ENCODE data around the gene FGFBP2. TPM values are rescaled to one million over a fixed set of nuclear protein-coding genes. Genes with fewer than 3 reads are reported as not detected.

FGFBP2 gene, protein sequence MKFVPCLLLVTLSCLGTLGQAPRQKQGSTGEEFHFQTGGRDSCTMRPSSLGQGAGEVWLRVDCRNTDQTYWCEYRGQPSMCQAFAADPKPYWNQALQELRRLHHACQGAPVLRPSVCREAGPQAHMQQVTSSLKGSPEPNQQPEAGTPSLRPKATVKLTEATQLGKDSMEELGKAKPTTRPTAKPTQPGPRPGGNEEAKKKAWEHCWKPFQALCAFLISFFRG
- not detected in 2 replicates for total RNA-seq (2014; rRNA removed; shearing (Covaris generic))
- polyA plus RNA-seq (2015; cell fraction: cytosol; rRNA removed), result not detected in 2 replicates
- not detected in 2 replicates for polyA plus RNA-seq (2015; cell fraction: nucleus; rRNA removed)

DNA sequence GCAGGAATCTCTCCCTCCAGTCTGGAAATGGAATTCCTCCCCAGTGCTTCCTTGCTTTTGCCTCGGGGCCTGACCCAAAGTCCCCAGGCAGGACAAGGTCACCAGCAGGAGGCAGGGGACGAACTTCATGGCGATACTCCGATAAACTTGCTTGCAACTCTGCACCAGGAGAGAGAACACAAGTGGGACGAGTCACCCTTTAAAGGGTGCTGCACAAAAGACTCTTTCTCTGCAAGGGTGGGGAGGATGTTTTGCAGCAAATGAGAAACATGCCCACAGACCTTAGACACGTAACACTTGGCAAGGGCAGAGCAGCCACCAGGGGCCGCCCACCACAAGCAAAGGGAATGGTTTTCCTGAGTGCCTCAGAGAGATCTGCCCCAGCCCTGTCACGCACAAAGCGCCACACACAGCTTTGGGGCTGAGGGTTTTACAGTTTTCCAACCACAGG is at the start of gene FGFBP2:
Gene FGFBP2, minus strand, starts transcription at position 175 of the 451 bp plus-strand sequence. Its CDS starts 46 bp downstream, at position 129.
- DNase-seq (ENCODE audit: low read depth), result peak; percentile 54

DNA sequence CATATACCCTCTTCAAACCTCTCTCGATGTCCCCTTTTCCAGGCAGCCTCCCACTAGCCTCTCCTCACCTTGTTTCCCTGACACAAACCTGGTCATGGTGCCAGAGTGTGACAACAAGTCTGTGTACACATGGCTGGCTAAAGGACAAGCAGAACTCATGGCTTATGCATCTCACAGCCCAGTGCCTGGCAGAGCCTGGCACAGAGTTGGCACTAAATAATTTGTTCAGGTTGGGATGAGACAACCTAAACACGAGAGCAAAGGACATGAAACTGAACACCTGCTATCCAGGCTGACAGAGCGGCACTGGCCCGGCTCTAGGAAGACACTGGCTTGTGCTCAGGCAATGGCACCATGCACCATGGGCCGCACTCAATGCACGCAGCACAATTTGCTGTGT is 48.2 kb upstream of the FGFBP2 start:
- DNase-seq (ENCODE audit: low read depth), result no peak

DNA sequence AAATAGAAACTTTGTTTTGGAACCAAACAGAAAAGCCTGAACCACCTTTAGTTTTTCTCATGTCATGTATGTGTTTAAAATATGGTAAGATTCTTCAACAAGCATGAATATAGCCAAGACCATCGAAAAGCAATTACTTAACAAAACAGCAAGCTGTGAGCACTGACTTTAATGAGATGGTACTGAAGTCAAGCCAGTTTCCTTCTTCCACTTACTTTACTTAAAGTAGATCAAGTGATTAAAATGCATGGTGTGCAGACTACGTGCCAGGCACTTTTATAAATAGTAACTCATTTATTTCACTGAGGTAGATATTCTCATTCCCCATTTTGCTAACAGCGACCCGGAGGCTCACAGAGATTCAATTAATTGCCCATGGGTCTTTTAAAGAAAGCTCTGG is 46.2 kb upstream of the FGFBP2 start:
- no peak for DNase-seq (ENCODE audit: low read depth)

DNA sequence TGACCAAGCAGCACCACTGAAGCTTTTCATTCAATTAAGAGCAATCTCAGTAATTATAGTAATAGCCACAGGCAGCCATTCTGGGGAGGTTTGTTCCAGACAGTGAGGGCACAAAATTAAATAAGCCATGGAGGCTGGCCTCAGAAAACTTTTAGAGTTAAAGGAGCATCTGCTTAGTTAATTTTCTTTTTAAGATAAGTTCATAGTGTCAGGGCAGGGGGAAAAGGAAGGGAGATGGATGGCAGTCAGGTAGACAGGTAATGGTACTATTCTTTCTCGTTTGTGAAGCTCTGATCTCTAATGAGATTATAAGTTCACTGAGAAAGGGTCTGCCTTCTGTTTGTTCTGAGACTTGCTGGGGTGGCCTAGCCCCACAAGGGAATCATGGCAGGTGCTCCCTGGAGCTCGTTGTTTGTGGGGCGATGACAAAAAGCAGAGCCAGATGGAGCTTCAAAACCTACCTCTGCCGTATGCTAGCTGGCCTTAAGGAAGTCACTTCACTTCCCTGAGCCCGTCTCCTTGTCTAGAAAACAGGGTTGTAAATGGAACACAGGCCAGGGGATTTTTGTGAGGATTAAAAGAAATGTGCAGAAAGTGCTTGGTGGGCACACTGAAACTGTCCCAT is 44.6 kb upstream of the FGFBP2 start:
- DNase-seq (ENCODE audit: low read depth), result no peak

DNA sequence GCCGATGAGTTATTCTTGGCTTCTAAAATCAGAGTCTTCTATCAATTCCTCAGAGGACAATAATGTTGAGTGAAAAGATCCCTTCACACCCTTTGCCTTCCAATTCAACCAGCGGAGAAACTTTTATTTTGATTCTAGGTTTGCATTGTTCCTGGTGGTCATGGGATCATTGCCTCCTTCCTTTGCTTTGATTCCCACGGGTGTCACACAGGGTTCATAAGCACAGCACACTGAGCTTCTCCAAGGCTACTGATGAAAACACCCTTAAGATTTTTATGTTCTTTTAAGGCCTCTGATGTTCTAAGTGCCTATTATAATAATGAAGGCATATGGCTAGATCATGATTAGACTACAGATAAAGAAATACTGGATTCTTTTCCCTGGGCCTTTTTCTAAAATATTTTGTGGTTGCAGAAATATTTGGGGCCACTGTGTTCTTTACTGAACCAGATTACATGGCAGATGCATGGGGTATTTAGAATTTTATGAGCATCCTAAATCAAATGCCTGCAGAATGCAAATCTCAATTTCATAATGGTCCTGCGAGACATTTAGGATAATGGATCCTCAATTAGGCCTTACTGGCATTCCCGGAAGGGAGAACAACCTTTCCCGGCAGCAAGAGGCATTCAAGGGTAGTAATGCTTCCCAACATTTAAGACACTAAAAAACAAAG is 43.9 kb upstream of the FGFBP2 start:
- no peak for DNase-seq (ENCODE audit: low read depth)

DNA sequence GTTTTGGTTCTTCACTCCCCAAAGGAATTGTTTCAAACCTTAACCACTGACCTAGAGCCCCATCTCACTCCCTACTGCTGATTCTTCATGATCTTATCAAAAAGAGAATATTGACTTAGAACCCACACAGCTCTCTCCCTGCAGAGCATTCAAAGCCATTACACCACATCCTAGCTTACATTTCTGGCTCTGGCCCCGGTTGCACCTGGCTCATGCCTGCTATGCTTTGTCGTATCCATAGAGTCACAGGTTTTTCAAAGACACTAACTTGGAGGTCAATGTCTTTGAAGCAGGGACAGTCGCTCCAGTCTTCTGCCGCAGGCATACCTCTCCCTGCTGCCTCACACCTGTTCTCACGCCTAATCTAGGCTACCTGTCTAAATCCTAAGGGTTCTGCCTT is 42.7 kb upstream of the FGFBP2 start:
- DNase-seq (ENCODE audit: low read depth), result no peak

DNA sequence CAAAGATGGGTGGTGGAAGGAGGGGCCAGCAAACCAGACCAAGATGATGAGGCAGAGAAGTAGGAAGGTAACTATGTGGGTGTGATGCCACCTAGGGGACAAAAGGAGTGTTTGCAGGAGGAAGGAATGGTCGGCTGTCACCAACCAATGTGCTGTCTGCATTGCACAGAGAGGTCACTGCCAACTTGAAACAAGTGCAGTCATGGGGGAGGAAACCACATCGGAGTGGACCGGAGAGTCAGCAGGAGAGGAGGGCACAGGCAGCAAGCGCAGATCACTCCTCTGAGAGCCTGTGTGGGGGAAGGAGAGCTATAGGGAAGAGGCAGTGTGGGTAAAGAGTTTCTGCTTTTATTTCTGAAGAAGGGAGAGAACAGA is 38.5 kb upstream of the FGFBP2 start:
- DNase-seq (ENCODE audit: low read depth), result peak; percentile 84

DNA sequence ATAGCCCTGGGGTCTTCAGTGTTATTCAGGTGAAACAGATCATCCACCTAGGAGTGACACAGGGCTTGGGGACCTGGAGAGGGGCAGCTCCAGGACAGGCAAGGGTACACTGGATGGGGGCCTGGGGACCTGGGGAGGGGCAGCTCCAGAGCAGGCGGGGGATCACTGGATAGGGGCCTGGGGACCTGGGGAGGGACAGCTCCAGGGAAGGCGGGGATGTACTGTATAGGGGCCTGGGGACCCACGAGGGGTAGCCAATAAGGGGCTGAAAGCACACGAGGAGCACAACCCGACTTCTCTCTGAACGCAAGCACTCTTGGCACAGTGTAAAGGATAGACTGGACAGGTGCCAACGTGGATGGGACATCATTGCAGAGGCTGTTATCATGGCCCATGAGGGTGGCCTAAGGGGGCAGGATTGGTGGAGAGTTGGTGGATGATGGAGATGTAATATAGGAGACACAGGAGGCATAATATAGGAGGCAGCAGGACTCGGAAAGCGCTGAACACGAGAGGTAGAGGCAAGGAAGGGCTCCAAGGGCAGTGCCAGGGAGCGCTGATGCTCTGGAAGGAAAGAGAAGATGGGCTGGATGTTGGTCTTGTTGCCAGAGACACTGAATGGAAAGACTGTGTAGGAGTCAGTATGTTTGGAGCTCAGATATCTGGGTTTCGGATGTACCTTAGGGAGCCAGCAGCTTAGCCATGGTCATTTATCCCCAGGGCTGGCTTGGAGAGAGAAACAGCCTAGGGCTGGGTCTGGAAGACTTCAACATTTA is 37.9 kb upstream of the FGFBP2 start:
- no peak for DNase-seq (ENCODE audit: low read depth)

DNA sequence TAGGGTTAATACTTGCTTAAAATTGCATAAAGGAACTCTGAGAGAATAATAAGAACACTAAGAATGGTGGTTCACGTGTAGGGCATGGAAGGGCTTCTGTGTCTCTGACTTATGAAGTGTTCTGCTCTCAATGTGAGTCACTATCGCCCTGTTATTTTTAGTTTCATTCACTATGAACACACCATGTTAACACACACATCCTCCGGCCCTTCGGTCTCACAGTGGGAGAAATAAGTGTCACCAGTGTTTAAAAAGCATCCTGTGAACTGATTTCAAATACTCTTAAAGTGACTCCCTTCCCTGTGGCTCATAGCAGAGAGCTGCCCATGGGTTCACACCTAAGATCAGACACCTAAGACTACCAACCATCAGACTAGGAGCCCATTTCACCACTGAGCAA is 33.8 kb upstream of the FGFBP2 start:
- DNase-seq (ENCODE audit: low read depth), result peak; percentile 28

DNA sequence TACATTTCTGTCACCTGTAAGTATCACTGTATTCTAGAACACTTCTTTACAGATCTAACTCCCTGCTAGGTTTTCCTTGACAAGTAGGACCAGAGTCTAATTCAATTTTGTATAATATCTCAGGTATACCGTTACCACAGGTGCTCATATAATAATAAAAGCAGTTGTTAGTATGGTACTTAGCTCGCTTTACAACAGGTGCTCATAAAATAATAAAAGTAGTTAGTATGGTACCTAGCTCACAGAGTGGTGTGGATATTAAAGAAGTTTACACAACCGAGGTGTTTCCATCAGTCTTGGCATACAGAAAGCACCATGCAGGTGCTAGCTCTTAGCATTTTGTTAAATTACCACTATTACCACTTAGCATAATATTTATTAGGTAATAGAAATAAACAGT is 32.9 kb upstream of the FGFBP2 start:
- no peak for DNase-seq (ENCODE audit: low read depth)

DNA sequence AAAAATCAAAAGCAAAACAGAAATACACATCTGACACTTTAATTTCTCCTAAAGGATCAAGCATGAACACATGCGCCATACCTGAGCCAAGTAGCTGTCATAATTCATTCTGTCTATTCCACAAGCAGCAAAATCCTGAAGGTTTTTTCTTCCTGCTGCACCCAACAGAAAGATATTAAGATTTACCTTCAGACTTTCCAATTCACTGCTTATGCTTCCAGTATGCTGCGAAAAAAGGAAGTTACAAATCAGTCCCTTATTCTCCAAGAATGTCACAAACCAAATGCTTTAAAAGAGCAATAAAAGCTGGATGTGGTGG is 29.2 kb upstream of the FGFBP2 start:
- DNase-seq (ENCODE audit: low read depth), result no peak

DNA sequence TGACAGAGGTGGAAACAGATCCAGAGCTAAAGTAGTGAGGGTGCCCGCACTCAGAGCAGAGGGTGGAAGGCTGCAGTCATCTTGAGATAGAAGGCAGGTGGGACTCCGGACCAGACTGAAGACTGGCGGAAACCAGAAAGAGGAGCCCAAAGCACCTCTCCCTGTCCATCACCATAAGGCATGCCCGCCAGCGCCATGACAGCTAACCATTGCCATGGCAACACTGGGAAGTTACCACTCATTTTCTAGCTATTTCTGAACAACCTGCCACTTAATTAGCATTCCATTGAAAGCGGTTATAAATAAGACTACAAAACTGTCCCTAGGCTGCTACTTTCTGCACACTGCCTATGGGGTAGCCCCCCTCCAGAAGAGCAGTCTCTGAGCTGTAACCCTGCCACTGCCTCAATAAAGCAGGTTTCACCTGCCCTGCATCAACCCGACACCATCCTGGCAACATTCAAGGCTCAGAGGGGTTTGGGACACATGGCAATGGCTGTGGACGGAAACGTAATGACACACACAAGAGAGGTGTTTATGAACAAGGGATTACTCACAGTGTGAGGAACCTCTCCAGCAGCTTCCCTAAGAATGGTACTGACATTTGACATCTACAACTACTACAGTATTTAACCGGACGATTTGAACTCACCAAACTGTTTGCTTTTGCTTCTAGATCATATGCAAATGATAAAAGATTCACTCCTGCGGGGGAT is 27.8 kb upstream of the FGFBP2 start:
- DNase-seq (ENCODE audit: low read depth), result peak; percentile 32

DNA sequence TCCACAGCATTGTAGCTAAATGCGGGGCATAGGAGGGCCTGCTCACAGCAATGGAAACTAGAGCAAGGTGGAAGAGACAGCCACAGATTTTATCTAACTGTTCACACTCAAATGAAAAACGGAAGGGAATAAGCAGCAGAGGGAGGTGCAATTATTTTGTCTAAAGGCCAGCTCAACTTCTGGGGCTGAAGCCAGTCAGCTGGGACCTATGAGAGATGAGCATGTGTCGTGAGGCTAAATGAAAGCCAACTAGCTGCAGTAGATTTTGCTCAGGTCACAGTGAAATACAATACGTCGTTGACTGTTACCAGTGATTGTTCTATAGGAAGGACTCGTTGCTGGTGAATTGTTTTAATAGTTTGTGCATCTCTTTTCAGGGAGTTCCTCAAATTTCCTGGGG is 26.4 kb upstream of the FGFBP2 start:
- no peak for DNase-seq (ENCODE audit: low read depth)

DNA sequence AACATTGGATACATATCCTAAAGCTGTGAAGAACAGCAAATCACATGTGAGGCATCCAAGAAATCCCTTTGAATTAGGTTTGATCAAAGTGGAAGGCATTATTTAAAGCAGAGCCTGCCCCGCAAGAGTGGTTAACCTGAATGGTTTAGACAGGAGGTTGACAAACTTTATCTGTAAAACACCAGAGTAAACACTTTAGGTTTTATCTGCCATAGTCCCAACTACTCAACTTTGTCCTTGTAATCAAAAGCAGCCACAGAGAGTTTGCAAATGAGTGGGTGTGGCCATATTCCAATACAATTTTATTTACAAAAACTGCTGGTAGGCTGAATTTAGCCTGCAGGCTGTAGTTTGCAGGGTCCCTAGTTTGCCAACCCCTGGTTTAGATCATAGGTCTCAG is 25.2 kb upstream of the FGFBP2 start:
- DNase-seq (ENCODE audit: low read depth), result no peak

DNA sequence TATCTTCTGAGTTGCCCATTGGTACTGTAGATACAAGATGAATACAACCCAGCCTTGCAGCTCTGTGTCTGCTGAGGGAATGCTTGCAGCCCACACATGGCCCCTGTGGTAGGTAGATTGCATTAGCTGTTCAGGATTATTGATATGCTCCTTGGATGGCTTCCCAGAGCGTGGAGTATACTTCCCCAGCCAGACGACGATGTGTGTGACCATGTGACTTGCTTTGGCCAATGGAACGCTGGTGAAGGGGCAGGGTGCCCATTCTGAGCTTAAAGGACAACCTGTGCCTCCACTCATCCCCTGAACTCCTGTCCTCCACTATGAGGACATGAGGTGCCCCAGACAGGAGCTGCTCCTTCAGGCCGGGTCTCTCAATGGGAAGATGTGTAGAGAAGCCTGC is 23.9 kb upstream of the FGFBP2 start:
- DNase-seq (ENCODE audit: low read depth), result no peak

DNA sequence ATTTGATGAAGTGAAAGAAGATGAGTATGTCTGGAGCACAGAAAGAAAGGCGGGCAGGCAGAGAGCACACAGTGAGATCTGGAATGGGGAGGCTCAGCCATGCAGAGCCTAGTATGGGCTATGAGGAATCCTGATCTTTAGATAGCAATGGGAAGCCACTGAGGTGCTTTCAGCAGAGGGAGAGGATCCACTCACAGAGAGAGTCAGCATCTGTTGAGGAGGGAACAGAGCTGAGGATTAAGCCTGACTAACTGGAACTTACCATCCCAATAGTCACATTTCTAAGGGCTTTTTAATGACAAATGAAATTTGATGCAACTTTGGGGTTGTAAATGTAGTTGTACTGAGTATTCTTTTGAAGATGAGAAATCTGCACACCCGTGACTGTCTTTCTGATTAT is 20.6 kb upstream of the FGFBP2 start:
- DNase-seq (ENCODE audit: low read depth), result no peak

DNA sequence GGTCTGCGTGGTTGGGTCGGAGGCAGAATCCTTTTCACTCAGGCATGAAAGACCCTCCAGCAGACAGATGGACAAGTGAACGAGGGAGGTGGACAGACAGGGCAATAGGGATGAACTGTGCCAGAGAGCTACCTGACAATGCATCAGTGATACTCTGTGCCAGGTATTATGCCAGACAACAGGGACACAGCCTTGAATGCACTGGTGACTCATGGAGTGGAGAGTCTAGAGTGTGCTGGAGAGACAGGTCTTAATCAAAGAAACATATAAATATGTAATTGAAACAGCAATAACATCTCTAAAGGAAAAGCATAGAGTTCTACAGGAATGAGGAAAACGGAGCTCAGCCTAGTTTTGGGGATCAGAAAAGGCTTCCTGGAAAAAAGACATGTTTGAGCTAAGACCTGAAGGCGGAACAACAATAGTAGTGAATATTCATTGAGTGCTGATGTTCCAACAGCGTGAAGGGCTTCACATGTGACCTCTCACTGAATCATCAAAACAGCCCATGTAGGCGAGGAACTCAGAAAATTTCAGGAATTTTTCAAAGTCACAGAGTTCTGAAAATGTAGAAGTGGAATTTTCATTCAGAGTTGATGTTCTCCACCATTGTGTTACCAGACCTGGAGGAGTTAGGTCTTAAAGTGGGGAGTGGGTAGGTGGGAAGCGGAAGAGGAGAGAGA is 20.0 kb upstream of the FGFBP2 start:
- DNase-seq (ENCODE audit: low read depth), result peak; percentile 24

DNA sequence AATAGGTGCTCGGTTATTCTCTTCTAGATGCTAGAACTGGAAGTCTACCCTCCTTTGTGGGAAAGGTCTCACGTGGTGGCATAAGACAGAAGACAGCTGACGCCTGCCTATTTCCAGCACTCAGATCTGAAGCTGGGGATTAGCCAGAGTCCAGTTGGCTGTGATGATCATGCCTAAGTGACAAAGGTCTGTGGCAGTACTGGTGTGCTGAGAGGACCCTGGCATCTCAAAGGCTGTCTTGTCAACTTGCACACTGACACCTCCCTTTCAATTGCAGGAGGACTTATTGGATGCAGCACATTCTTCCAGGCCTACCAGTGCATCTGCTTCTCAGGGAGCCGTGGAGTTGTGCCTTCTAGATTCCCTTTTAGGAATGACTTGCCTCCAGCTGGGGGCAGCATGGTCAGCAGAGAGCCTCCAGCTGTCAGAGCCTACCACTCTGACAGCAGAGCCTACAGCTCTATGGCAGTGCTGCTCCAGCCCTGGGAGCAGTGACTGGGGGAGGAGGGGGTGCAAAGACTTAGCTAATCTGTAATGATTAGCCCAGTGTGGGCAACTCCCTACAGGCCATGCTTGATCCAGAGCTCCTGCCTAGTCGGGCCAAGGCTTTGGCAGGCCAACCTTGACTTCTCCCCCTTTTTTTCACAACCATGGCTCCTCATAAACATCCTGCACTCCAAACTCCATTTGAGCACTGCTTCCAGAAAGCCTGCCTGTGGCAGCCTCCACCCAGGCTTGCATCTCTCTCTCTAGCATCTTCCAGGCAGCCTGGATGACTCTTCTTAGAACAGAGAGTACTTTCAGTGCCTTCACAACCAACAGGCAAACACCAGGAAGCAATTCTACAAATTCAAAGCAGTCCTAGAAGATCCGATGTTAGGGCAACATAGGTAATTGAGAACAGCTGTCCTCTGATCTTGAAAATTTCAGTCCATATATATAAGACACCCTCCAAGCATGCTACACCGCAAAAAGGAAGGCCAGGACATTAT is 13.8 kb upstream of the FGFBP2 start:
- no peak for DNase-seq (ENCODE audit: low read depth)

DNA sequence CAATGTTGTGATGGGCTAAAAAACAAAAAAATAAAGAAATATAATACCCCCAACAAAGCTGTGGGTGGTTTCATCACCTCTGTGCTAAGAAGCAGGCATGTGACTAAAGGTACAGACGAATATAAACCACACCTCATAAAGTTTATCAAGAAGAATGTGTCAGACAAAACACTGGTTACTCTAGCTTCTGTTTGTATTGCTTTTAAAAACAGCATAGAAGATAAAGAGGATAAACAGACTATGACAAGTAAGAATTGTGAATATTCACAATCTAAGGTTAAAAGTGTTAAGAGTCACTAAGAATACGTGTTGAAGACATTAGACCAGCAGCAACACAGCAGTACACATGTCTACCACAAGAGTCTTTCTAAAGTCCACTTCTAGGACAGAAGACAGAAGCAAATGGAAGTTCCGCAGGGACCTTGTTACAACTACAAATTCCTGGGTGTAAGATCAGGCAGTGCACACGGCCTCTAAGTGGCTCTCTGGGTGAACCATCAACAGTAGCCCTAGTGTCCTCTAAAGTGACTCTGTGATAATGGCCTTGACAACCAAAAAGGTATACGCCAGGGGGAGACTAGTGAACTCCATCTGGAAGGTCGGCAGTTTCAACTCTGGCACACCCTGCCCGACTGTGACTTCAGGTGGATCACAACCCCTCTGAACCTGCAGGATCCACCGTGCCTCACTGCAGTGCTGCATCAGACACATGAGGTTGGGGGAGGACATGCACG is 8.3 kb upstream of the FGFBP2 start:
- DNase-seq (ENCODE audit: low read depth), result no peak

All from HT1080 (cell line).